GM18907 (cell line): ENCODE measurements around the gene CYP1B1.
"Not testable (repeated sequence)": the region's sequence is repeated elsewhere in the genome, so short reads cannot be mapped to it uniquely, and the experiment has no call there.

ENCODE experiments used
- ATAC-seq: cut with Tn5 transposase; IDR thresholded peaks from one replicate; pipeline ENCODE4 v1.9.1; 2021; ENCODE audit warnings: mild to moderate bottlenecking, moderate library complexity; ENCODE audit not compliant: unreplicated experiment

The CYP1B1 gene

DNA sequence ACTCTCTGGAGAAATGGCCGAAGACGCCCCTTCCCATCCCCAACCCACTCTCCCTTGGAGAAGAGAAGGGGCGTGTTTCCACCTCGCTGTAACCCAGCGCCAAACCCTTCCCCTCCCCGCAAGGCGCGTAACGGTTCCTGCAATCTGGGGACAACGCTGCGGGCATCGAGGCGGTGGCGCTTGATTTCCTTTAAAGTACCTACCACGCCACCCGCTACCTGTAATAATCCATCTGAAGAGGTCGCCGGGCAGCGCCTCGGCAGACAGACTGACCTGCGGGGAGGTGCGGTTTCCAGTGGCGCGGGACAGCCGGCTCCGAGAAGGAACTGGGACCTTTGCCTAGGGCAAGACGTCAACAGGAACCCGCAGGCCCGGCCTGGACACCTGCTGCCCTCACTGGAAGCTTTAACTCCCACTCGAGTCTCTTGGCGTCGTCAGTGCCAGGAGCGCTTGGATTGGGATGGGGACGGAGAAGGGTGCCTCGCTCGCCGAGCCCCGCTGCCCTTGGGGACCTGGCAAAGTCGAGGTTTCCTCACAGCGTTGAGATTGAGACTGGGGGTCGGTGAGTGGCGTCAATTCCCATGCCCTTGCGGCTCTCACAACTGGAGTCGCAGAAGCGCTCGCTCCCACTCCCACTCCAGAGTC lies at the start of gene CYP1B1:
Gene CYP1B1, minus strand, starts transcription at position 645 of the 645 bp plus-strand sequence. CDS start 763 bp downstream, outside the sequence.
- peak; percentile 4 for ATAC-seq

DNA sequence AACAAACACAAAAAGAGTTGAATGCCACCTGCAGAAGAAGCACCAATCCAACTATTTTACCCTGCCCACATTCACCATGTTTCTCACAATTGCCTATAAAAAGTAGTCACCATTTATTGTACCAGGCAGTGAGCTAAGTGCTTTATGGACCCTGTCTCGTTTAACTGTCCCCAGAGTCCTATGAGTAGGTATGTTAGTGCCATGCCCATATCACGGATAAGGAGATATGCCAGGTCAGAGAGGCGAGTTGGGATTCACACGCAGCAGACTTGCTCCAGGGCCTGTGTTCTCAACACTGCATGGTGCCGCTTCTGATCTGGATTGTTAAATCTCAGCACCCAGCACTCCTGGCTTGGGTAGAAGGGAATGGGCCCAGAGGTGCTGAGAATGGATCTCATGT lies 49.1 kb upstream of the CYP1B1 start:
- no peak for ATAC-seq

DNA sequence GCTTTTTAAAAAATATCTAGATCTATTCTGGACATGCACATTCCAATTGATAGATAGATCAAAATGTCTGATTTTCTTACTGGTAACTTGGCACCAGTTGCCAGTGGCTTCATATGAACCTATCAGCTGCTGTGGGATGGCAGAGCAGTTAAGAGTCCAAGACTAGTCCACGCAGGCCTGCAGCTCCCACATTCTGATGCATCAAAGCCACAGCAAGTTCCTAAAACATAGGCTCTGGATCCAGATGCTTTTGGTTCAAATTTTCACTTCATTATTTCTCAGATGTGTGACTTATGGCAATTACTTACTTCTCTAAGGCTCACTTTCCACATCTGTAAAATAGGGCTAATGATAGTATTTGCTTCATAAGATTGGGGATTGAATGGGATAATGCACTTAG lies 48.0 kb upstream of the CYP1B1 start:
- no peak for ATAC-seq

DNA sequence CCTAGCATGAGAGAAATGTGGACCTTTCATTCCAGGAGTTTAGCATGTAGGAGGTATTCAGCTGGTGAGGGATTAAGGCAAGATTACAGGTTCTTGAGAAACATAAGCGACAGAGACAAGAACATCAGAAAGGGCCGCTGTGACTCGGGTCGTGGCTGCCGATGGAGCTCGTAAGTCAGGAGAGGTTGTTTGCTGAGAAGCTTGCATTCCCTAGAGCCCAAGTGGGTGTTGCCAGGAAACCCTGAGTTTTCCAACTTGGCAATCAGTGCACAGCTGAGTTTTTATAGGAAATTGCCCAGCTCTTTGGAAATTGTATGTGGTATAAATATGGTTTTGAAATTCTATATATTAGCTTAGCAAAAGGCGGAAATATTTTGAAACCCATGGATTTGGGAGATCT lies 46.4 kb upstream of the CYP1B1 start:
- no peak for ATAC-seq

DNA sequence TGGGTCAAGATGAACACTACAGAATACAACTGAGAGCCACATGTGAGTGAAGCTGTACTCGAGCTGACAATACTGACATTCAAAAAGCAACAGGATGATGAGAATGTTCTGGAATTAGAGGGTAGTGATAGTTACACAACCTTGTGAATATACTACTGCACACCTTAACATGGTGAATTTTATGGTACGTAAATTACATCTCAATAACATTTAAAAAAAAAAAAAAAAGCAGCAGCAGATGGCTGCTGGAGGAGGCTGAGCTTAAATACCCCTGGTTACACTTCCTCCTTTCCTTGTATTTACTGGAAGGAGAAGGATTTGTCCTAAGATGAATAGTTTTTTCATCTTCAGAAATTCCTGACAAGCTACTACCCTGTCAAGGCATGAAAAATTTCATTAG lies 45.5 kb upstream of the CYP1B1 start:
- ATAC-seq = no peak

DNA sequence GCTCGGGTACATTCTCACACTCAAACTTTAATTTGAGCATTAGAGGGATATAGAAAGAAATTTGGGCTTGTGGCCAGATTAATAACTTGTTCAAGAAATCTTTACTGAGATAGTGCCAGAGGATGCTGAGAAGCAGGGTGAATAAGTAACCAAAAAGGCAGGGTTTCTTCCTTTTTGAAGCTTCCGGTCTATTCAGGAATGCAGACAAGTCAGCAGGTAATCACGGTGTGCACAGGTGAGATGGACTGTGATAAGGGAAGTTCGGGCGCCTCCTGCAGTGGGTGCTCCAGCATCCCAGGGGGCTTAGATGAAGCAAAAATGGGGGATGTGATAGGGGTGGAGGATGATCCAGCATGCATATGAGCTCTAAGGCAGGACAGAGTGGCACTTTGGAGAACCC lies 44.9 kb upstream of the CYP1B1 start:
- no peak for ATAC-seq

DNA sequence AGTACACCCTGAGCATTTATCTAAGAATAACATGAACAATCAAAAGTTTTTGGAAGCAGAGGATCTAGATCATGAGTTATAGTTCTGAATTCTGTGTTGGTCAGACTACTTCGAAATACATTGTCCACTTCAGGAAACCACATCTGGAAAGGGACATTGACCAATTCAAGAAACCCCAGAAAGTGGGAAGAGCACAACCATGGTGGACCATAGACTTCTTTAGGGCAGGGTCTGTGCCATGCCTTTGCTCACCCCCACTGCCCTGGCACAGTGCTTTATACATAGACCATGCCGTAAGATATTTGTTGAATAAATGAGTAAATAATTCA lies 44.3 kb upstream of the CYP1B1 start:
- ATAC-seq = no peak

DNA sequence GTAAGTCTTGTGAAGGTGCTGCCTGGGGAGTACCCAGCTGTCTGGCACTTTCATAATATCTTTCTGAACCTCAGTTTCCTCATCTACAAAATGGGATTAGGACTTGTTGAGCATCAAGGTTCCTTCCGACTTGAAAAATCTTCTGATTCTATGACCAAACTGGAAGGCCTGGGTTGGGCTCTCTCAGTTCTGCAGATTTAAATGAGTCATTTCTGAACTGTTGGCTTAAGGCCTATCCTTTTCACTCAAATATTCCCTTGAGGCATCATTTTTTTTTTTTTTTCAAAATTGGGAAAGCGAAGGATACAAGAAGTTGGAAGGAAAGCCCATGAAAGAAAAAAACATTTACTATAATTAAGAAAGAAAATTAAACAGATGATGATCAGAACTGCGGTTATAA lies 40.8 kb upstream of the CYP1B1 start:
- no peak for ATAC-seq

DNA sequence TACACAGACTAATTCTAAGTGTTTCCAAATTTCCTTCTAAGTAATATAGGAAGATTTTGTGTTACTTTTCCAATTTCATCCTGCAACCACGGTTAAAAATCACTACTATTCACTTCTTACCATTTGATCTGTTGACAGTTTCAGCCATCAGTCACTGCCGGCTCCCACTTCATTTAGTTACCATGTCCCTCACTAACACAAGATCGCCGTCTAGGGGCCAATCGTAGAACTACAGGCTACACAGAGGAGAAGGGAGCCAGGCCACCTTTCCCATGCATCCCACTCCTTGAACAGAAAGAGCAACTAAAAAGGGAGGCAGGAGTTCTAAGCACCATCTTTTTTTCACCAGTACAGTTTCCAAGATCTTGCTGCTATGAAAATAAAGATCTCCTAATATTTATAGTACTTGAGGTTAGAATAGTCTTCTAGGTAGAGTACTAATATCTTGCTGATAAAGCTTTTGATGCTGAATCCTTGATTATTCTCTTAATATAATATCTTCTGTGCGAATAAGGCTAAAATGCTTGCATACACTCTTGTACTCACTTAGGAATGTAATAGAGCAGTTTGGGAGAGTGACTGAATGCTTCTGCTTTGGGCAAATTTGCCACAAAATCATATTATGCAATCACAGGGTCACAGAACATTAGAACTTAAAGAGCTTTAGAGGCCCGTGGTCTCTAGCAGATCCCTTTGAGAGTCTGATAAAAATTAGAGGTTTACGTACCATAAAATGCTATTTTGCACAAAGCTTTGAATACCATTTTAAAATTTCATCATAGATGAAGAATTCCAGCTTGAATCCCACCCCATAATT lies 39.5 kb upstream of the CYP1B1 start:
- peak; percentile 78 for ATAC-seq

DNA sequence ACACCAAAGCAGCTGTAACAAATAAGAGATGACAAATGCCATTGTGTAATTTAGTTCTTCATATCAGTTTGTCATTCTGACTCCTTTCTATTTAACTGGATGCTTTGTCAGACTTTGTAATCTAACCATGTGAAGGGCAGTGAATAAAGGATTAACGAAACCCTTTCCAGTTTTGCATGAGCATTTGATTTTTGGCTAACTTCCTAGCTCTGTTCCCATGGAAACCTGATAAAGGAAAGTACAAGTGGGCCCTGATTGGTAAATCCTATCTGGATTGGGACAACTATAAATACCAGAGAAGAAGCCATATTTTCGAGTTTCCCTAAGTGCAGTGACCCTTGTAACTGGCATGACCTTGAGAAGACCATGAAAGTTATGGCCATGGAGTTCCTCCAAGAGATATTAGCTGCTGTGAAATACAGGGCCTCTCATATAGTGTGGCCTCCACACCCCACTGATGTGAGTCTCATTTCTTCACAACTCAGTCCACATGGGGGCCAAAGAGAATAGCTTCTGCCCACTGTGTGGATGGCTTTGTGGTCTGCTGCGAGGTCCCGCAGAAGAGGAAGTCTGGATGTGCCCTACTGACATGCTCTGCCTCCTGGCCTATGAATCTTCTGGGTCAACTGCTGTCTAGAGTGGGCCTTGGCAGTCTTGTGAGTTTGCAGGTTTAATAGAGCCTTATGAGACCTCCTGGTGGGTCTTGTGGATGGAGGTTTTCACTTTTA lies 38.2 kb upstream of the CYP1B1 start:
- no peak for ATAC-seq

DNA sequence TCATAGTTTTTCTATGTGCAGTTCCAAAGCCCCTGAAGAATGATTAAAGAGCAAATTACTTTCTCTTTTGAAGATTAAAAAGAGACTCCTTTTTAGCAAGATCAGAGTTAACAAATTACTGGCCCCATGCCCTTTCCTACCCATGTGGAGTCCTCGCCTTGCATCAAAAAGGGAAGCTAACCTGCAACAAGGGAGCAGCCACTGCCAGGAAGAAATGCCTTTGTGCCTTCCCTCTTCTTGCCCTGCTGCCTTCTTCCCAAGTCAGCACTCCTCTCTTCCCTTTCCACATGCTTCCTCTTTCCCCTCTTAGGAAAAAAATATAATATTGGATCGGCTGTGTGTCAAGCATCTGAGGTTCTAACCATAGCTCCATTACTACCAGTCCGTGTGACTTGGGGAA lies 37.1 kb upstream of the CYP1B1 start:
- ATAC-seq = no peak

DNA sequence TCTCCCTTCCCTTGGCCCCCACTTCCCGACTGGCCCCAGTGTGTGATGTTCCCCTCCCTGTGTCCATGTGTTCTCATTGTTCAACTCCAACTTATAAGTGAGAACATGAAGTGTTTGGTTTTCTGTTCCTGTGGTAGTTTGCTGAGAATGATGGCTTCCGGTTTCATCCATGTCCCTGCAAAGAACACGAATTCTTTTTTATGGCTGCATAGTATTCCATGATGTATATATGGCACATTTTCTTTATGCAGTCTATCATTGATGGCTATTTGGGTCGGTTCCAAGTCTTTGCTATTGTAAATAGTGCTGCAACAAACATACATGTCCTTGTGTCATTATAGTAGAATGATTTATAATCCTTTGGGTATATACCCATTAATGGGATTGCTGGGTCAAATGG lies 35.4 kb upstream of the CYP1B1 start:
- ATAC-seq = not testable (repeated sequence)

DNA sequence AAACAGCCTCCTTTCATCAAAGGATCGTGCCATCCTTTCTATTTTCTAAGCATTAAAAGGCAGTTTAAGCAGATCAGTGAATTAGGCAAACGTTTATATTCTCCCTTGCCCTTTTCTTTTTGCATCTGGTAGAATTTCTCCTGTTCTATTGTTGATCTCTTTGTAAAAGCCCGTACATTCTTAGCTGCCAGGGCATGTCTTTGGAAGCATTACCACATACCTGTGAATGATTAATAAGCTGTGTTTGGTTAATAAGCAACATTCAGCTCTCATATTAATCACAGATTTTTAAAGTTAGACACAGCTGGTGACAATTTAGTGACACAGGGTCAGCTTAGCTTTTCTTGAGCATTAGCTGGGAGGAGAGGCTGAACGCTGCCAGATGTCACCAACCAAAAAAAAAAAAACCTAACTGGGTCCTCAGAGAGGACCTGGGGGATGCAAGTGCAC lies 33.8 kb upstream of the CYP1B1 start:
- ATAC-seq = peak; percentile 64

DNA sequence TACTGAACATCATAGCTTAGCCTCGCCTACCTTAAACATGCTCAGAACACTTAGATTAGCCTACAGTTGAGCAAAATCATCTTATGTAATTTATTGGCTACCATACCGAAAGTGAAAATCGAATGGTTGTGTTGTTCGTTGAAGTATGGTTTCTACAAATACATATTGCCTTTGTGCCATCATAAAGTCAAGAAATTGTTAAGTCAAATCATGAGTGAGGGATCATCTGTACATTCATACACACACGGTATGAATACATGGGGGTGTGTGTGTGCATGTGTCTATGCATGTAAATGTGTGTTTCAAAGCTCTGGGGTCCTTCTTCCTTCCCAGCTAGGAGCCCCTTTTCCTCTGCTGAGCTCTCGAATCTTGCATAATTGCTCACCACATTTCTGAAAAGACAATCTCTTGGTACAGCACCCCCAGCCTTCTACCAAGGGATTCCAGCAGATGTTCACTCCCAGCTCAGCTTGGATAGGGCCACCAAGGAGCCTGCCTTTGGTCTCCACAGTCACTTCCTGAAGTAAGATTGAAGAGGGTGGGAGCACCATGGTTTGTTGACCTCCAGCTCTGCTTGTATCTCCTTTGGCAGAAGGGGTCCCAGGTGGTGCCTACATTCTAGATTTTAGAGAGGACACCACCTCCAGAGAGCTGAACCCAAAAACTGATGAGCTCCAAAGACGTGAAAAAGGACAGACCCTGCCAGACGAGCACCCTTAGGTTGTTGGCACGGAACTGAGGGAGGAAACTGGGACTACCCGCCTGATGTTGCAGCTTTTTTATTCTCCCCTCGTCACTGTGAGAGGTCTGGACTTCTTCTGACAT lies 33.2 kb upstream of the CYP1B1 start:
- ATAC-seq = peak; percentile 38

DNA sequence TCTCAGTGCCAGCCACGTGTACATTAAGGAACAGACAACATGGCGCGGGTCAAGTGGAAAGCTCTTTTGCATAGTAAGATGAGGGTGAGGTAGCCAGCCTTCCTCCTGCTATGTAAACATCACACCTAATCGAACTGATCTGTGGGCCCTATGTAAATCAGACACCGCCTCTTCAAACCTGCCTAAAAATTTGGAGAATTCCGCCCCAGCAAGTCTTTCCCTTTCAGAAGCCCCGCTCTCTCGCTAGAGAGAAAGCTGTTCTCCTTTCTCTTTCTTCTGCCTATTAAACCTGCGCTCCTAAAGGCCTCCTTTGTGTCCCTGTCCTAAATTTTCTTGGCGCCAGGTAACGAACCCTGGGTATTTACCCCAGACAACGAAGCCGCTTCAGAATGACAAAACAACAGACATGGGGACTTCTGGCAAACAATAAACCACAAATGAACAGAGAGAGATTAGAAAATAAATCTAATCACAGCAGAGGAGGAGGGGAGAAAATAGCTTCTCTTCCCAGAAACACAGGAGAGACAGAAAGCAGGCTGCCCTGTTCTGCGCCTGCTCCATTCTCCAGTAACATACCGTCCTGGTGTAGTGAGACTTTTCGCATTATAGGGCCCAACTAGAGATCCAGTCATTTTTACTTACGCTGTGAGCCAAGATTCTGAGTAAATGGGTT lies 31.9 kb upstream of the CYP1B1 start:
- no peak for ATAC-seq

DNA sequence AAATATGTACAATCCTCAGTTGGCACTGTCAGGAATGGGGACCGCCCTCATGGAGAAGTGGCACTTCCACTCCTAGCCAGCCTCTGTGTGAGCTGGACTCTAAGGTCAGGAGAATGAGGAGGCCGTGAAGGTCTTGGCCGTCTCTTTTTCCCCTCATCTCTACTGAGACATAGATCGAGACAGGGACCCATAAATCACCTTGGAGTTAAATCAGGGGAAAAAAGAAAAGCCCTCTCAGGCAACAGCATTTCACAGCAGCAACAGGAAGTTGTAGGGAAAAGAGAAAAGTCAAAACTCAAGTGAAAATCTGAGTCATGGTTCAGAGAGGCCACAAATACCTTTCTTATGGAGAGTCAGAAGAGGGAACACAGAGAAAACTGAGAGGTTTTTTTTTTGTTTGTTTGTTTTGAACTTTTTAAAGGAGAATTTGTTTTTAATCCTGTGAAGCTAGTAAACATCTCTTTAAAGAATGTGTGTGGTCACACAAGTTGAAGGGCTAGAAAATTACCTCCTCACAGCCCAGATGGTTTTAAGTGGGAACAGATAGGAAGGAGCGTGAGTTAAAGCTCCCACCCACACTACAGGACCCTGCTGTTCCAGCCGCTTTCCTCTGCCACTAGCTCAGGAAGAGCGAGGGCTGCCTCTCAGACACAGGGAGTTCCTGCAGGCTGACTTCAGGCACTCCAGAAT lies 30.6 kb upstream of the CYP1B1 start:
- ATAC-seq = no peak

DNA sequence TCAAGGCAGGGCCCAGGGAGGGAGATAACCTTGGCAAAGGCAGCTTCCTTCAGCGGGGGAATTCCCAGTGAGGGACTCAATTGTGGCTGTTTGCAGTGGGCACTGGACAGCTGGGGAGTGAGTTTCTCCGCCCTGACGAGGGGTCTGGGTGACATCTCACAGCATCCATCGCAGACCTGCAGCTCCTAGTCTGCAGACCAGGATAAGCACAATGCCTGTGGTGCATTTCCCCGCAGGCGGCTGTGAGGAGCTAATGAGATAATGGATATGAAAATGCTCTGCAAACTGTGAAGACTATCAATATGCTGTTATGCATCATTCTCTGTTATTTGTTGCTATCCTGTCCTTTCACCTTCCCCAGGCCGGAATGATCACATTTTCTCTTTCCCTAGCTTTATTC lies 30.0 kb upstream of the CYP1B1 start:
- ATAC-seq = no peak

DNA sequence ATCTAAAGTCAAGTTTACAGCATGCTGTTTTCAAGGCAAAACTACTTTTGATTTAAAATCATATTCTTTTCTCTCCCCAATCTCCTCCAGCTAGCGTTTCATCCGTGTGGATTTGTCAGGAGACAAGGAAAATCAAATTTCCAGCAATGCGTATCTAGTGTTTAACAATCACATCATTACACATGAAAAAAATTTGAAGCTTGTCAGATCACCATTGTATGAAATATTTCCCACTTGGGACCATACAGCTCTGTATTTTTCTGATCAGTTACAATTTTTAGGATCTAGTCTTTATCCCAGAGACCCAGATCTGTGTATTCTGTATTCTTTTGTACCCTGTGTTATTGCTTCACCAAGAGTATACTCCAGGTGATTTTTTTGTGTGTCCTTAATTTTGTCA lies 28.6 kb upstream of the CYP1B1 start:
- ATAC-seq = no peak

DNA sequence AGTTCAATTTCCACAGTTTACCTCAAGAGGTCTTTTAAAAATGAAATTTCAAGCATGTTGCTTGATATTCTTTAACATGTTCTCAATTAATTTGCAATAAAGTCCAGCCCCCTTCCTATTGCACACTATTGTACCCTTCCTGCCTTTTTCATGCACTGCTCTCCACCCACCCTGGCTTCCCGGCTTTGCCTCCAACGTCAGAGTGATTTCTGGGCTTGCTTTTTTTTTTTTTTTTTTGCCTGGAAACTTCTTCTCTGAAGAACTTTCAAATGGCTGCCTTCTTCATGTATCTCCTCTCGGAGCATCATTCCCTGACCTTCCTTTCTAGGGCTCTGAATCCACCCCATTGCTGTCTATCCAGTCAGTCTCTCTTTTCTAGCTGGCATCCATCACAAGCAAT lies 24.4 kb upstream of the CYP1B1 start:
- no peak for ATAC-seq
